DMS153 treated with DMSO at 0.1 percent for 48 hours (cell line): Measurements from ENCODE around the gene LRRC3.
A peak's percentile ranks its signal among the peaks of the same experiment; 100 is the strongest.

ENCODE experiments used
- DNase-seq: peaks from one replicate; lab custom pipeline; 2025; ENCODE audit not compliant: unreplicated experiment; lab: John Stamatoyannopoulos, UW

LRRC3 gene

DNA sequence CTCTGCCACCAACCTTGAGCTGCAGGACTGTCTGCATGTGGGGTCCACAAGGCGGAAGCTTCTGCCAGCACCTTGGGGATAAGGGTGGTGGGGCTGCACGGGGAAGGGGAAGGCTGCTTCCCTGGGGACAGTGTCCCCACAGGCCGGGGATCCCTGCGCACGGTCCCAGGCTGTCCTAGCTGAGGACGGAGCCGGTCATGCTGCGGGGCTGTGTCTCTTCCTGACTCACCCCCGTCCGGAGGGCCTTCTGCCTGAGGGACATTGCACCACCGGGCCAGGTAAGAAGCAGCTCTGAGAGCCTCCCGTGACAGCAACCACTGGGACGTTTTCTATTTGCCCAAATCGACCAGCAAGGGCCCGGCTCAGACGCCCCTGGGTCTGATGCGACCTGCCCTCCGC is 54.8 kb downstream of the LRRC3 start:
- no peak for DNase-seq

DNA sequence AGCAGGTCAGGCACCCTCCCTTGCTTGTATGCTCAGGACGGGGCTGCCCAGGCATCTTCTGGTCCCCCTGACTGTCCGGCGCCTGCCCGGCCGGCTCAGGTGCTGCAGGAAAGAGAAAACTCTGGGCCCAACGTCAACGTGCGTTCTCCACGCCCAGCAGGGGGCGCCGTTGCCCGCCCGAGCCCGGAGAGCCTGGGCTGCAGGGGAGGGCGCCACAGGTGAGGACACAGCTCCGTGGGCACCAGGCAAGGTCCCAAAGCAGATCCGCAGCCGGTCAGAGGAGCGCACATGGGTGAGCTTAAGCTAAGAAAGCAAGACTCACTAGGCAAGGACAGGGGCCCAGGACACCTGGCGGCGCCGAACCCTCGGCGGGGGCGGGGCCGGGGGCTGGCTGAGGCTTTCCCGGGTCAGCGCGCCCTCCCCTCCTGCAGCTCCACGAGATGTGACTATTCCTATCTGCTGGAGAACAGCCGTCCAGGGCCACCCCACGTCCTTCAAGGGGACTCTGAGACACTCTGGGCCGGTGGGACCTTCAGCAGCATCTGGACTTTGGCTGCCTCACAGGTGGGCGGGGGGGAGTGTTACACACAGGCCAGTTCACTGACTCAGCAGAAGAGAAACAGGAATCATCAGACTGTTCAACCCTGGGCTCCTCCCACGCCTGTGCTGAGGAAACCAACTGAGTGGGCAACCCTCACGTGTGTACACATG is 55.4 kb downstream of the LRRC3 start:
- peak; percentile 23 for DNase-seq

DNA sequence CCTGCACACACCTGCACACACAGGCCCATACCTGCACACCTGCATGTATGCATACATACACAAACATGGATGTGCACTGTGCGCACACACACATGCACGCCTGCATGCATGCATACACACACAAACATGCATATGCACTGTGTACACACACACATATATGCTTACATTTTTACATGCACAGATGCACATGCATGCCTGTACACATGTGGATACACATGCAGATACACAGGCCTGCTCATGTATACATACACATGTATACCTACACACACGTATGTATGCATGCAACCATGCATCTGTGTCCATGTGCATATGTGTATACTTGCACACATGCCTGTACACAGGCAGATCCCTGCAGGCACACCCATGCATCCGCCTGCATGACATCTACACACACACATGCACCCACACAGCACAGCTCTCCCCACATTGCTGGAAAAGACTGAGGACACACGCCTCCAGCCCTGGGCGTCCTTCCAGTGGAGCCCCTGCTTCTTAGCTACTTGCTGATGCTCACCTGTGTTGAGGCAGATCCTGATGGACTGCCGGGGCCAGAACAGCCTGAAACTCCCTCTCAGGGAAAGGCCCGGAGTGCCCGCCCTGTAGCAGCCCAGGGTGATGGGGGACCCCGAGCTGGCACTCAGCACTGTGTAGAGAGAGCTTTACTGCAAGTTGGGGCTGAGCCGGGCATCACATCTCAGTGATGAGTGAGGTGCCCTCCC is 56.1 kb downstream of the LRRC3 start:
- no peak for DNase-seq
